ENCODE results near the gene OR2T11.
A peak's percentile ranks its signal among the peaks of the same experiment; 100 is the strongest.
"Not testable (repeated sequence)": the region's sequence is repeated elsewhere in the genome, so short reads cannot be mapped to it uniquely, and the experiment has no call there.

Gene OR2T11, protein sequence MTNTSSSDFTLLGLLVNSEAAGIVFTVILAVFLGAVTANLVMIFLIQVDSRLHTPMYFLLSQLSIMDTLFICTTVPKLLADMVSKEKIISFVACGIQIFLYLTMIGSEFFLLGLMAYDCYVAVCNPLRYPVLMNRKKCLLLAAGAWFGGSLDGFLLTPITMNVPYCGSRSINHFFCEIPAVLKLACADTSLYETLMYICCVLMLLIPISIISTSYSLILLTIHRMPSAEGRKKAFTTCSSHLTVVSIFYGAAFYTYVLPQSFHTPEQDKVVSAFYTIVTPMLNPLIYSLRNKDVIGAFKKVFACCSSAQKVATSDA

DNA sequence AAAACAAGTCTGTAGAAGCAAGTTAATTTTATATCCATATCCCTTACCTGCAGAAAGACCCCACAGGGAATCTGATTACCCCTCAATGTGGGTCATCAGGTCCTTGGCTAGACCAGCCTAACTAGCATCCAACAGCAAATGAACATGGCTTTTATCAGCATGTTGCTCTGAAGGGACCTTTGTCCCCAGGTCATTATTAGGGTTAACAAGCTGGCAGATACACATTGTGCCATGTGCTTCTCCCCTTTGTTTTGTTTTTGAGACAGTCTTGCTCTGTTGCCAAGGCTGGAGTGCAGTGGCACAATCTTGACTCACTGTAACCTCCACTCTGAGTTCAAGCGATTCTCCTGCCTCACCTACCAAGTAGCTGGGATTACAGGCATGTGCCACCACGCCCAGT lies at the start of gene OR2T11:
Gene OR2T11, minus strand, starts transcription at position 101 of the 400 bp plus-strand sequence. CDS start 7,963 bp downstream, outside the sequence.
- not testable (repeated sequence) for DNase-seq (ENCODE audit: low read depth)

DNA sequence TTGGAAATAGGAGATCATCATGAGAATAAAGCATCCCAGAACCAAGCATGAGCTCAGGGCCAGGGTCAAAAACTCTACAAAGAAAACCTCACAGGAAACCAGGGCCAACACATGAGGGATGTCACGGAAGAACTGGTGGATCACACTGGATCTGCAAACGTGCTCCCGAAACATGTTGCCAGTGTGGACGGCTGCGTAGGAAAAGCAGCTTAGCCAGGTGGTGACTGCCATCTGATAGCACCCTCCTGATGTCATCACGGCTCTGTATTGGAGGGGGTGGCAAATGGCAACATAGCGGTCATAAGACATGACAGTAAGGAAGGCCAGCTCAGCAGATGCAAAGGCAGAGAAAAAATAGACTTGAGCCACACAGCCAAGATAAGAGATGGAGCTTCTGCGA lies 46.8 kb upstream of the OR2T11 start:
- DNase-seq (ENCODE audit: low read depth): no peak

DNA sequence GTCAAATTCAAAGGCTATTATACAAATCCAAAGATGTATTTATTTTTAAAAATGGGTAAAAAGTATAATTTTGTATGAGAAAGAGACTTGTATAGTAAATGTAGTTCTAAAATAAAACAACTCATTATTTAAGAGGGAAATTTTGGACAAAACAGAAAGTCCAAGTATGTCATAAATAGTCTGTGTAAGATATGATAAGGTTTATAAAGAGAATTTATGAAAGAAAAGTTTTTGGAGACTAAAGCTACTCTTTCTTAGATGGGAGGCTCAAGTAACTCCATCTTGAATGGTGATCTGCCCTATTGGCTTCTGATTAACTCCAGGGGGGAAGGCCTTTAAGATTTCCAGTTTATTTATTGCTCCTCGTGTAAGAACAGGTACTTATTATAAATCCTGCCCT lies 35.1 kb upstream of the OR2T11 start:
- DNase-seq (ENCODE audit: low read depth): no peak

DNA sequence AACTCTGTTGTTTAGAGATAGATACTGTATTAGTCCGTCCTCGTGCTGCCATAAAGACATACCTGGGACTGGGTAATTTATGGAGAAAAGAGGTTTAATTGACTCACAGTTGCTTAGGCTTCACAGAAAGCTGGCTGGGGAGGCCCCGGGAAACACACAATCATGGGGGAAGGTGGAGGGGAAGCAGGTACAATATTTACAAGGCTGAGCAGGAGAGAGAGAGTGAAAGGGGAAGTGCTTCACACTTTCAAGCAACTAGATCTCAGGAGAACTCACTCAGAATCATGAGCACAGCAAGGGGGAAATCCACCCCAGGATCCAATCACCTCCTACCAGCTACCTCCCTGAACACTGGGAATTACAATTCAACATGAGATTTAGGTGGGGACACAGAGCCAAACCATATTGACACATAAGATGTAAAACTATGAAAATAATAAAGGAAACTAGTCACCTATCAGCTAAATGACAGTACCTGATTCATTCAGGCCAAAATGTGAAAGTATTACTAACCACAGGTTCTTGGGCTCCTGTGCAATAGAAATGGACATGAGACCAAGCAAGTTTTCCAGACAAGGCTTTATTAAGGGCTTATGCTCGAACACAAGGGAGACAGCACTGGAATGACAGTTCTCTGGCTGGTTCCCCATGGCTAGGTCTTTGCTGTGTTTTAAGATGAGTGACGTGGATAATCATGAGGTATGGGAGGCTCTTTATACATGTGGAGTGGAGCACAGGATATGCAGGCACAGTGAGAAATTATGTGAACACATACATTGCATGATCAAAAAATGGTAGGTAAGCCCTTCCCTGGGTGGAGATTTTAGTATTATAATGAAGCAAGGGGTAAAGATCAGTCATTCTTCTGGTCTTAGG lies 28.8 kb upstream of the OR2T11 start:
- DNase-seq (ENCODE audit: low read depth): not testable (repeated sequence)

DNA sequence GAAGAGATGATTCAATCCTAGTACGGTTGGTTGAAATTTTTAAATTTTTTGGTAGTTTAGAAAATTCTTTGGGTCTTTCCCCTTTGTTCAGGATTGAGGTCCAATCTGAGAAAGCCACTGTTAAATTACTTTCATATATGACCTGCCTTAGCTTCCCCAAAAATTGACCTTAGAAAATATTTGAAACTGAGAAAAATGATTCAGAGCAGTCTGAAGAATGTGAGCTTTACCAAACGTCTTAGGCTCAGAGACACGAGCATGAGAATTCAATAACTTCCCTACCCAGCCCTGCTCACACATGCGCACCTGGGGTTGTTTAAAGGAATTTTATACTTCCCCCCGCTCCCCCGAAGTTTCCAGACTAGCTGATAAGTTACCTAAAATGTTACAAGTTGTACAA lies 21.9 kb upstream of the OR2T11 start:
- not testable (repeated sequence) for DNase-seq (ENCODE audit: low read depth)

DNA sequence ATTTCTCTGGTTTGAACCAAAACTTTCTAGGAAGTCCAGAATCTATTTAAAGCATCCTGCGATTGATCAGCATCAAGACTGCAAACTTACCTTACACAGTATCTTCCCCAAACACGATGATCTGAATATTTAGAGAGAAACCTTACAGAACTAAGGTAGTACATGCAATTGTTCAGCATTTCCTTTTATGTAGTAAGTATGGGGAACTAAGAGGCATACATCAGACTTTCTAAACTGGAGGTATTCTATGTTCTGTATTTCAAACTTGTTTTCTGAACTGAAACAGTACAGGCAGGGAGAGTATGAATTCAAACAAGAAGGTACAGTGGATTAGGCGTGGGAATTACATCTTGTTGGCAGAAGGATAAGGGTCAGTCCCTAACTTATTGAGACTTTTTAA lies 20.5 kb upstream of the OR2T11 start, which contains the start of gene OR2T27:
Gene OR2T27, minus strand, starts transcription at position 175 of the 400 bp plus-strand sequence. CDS start 4,644 bp downstream, outside the sequence.
- not testable (repeated sequence) for DNase-seq (ENCODE audit: low read depth)

DNA sequence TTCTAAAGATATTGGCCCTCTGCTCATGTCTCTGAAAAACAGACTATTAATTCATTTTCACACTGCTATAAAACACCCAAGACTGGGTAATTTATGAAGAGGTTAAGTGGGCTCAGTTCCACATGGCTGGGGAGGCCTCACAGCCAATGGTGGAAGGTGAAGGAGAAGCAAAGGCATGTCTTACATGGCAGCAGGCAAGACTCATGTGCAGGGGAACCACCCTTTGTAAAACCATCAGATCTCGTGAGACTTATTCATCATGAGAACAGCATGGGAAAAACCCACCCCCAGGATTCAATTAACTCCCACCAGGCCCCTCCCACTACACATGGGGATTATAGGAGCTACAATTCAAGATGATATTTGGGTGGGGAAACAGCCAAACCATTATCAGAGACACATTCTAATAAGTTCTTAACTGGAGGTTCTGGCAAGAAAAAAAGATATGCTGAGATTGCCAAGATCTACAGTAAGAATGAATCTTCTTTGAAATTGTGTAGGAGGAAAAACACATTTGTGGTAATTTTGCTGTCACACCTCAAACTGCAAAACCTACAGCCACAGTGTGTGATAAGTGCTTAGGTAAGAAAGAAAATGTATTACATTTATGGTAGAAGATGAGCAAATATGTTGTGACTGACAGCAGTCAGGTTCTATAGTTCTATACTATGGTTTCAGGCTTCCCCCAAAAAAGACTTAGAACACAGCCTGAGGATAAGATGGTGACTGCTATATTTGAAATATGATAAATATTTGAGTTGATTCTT lies 14.1 kb upstream of the OR2T11 start:
- DNase-seq (ENCODE audit: low read depth): not testable (repeated sequence)

DNA sequence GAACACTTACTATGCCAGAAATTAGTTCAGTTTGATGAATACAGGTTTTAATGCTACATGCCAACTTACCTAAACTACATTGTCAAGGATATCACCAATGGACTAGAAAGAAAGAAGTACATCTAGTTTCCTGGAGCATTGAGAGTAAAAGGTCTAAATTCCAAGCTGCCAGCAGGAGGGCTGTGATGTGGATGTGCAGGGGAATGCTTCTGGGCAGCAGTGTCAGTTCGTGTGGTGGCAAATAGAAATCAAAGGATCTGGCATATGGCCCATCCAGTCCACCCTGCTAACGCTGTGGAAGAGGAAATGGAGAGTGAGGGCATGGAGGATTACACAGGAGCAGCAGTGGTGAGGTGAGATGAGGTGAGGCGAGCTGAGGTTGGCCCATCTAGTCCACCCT lies 10.3 kb upstream of the OR2T11 start, which contains the start of gene OR2T35:
Gene OR2T35, minus strand, starts transcription at position 101 of the 400 bp plus-strand sequence. CDS start 6,020 bp downstream, outside the sequence.
- DNase-seq (ENCODE audit: low read depth): not testable (repeated sequence)

DNA sequence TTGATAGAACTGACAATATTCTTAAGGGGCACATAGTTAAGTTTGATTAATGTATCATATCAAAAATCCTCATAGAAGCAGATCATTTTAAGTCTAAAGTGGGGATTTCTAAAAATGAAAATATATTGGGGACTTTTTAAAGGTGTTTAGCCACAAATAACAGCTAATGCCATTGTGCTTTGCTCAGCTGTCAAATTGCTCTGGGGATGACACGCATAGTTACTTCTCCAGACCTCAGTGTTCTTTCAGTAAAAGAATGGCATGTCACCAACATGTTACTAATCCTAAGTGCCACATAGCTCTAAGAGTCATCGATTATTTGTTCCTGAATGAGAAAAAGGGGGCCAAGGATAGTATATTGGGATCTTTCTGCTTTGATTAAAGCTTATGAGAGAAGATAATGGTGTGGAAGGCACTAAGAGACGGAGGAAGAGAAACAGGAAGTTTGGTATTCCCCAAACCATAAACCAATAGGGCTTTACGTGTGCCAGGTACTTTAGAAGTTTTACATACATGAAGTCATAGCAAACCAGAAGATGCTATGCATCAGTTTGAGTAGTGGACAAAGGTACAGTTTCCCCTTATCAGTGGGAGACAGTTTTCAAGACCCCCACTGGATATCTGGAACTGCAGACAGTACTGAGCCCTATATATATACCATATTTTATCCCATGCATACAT lies 8.2 kb upstream of the OR2T11 start:
- not testable (repeated sequence) for DNase-seq (ENCODE audit: low read depth)

DNA sequence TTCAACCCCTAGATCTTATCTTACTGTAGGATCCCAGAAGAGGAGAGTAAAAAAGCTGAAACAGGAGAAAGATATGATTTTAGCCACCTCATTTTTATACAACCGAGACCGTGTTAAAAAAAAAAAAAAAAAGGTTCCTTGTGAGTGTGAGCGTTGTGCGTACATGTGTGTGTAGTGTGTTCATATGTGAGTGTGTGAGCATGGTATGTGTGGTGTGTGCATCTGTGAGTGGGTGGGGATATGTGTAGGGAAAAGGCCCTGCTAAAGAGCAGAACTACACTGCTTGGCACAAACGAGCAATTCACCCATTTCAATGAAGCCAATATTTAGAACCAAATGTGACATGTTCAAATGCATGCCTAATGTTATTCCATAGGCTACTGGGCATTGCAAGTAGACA lies 6.7 kb upstream of the OR2T11 start:
- not testable (repeated sequence) for DNase-seq (ENCODE audit: low read depth)

DNA sequence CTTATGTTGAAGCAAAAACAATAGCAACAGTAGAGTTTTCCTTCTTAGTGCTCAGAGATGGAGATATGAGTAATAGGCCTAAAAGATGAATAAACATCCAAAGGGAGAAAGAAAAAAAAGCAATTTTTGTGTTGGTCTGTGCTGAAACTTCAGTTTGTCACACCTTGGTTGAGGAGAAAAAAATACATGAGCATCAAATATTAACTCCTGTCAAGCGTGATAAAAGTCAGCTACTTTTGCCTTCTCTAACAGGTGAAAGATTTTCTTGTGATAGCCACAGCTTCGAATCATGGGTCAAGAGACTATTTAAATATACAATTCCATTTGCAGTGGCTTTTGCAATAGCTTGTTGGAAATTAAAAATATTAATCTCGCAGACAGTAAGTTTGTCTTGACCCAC lies 6.0 kb upstream of the OR2T11 start:
- not testable (repeated sequence) for DNase-seq (ENCODE audit: low read depth)

DNA sequence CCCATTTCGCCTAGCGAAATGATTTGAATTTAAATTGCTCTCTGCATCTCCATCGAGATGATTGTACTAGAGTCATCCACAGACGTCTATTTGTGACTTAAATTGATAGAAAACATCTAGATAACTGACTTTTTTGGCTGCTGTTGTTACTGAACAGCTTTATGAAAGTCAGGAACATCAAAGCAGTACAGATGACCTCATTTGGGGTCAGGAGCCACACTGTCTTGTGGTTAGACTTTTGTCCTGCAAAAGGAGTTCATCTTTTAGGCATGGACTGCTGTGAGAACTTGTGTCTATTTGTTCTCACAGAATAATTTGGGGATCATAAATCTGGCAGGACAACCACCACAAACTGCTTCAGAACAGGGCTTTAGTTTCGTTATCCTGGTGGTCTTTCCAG lies 4.8 kb upstream of the OR2T11 start:
- DNase-seq (ENCODE audit: low read depth): not testable (repeated sequence)

DNA sequence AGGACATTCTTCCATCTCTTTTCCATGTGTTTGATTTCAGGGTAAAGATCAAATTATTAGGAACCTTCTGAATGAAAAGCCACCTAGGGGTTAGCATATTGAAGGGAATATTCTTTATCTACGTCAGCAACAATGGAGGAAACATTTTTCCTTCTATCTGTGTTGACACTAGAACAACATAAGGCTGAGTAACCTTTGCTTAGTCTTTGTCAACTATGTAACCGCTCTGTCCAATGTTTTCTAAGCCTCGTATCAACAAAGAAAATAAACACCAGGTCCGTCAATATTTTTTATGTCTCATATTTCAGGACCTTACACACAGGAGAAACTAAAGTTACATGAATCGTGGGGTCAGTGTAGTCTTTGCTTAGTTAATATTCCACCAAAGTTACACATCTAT lies 1.7 kb upstream of the OR2T11 start:
- DNase-seq (ENCODE audit: low read depth): not testable (repeated sequence)

DNA sequence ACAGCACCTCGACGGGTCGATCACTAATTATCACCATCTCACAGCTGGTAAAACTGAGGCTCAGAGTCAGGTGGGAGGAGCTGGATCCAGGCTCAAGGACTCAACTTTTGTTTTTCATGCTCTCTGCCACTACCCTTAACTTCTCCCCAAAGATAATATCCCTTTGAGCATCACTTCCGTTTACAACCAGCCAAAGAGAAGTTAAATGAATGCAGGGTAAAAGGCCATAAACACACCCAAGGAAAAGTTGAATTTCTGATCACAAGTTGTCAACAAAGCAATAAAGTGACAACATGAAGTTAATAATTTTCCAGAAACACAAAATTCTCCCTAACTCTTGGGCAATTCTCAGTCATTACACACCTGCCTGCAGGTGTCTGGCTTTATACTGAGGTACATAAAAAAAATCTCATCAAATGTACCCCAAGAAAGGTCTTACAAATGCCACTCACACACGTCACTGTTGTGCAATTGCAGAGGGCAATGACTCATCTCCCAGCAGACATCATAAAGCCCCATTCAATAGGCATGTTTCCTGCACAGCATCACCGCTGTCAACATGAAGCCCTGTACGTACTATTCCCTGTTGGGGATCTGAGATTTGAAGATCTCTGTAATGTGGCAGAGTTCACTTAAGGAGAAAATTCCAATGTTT lies 3.4 kb downstream of the OR2T11 start:
- no peak for DNase-seq (ENCODE audit: low read depth)

DNA sequence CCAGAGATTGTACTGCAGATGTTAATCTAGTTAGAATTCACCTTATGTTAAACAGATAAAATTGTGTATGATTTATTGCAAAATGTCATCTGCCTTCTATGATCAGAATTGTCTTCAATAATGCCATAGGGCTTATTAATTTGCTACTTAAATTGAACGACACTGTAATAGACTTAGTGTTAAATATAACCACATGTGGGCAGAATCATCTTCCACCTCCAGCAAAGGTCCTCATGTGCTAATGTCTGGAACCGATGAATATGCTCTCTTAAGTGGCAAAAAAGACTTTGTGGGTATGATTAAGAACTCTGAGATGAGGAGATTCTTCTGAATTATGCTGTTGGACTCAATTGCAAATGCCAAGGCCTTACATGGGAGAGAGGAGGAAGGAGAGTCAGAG lies 4.3 kb downstream of the OR2T11 start:
- no peak for DNase-seq (ENCODE audit: low read depth)

DNA sequence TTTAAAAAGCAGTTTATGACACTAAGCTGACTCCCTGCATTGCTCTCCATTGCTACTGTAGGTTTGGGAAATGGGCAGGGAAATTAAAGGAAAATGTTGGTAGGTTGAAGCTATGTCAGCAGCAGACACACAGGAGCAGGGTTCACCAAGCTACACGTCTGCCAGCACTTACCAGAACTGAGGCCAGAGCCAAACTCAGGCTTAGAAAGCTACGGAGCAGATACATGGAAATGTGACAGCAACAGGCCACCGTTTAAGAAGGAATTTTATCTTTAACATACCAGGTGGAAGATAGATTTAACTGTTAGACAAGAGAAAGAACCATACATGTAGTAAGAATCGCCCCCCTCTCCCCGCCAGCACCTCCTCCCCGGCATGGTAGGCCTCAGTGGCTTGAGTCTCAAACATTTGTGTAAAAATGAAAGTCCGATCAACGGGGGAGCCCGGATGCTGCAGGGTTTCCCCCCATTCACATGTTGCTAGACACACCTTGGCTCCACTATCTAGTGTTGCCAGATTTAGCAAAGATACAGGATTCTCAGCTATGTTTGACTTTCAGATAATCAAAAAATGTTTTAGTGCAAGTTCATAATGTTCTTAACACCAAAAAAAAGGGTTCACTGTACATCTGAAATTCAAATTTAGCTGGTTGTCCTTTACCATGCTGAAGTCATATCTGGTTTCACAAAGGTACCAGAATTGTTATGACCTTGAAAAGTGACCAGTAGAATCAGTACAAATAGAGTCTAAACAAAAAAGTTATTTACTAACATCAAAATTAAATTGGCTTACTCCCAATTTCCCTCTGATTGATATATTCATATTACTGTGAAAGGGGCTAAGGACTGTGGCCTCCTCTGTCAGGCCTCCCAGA lies 6.7 kb downstream of the OR2T11 start:
- no peak for DNase-seq (ENCODE audit: low read depth)

DNA sequence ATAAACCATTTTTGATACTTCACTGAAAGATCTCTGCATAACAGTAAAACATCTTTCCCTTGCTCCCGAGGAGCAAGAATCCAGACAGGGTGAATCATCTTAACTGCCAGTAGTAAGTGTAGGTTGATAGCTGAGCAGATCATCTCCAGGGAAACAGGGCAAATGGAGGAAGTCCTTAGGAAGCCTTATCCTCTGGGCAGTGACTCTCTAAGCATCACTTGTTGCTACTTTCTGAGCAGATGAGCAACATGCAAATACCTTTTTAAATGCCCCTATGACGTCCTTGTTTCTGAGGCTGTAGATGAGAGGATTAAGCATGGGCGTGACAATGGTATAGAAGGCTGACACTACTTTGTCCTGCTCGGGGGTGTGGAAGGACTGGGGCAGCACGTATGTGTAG lies 8.9 kb downstream of the OR2T11 start:
- DNase-seq (ENCODE audit: low read depth): no peak

DNA sequence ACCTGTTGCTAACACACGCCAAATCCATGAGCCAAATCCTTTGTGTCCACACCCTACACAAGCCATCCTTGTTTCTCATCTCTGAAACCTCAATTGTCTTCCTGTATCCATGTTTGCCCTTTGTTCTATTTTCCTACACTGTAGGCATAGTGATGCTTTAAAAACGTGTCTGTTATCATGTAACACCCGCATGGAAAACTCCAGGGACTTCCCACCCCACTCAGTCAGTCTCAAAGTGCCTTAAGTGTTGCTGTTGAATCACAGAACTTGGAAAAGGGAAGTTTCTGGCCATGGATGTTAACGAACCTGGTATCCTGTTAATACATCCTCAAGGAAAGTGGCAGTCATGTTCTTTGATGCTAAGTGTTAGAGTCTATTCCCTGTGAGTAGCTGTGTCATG lies 9.7 kb downstream of the OR2T11 start:
- DNase-seq (ENCODE audit: low read depth): no peak

DNA sequence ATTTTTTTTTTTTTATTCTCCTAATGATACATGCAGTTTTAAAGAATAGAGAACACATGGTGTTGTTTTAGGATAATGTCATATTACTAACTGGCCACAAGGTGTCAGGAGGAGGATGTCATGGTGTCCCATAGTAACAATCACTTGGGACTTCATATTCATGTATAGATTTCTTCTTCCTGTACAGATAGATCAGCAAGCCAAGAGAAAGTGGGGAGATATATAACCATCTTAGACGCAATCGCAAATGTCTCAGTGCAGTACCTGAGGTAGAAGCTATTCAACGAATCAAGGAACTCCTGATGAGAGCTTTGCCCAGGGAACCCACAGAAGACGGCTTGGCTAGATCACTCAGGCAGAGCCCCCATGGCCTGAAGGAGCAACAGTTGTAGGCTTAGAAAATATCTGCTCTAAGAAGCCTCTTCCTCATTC lies 12.3 kb downstream of the OR2T11 start:
- peak; percentile 14 for DNase-seq (ENCODE audit: low read depth)

DNA sequence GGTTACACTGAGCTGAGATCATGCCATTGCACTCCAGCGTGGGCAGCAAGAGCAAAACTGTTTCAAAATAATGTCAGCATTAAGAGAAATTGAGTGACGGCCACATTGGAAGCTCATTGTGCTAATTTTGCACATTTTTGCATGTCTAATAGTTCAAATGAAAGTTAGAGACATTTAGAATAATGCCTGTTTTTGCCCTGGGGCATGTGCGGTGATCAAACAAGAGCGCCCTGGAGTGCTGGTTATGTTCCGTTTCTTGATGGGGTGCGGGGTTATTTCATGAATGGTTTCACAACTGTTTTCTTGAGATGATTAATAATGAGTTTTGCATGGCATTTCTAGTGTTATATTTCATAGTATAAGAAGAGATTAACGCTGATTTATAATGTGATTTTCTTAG lies 13.1 kb downstream of the OR2T11 start:
- no peak for DNase-seq (ENCODE audit: low read depth)

Data from fibroblast of gingiva (primary cell).